HL-60/S4 (cell line): Measurements from ENCODE around the gene ADK.
"Not testable (repeated sequence)": the region's sequence is repeated elsewhere in the genome, so short reads cannot be mapped to it uniquely, and the experiment has no call there.

ENCODE experiments used
- in situ Hi-C: fragments of 300-500 bp; cut with MboI; formaldehyde crosslinking; loops from 2 replicates; pipeline ENCODE4 v1.14.3; 2022; ENCODE audit warnings: low sequenced_read_pairs

The ADK gene

DNA sequence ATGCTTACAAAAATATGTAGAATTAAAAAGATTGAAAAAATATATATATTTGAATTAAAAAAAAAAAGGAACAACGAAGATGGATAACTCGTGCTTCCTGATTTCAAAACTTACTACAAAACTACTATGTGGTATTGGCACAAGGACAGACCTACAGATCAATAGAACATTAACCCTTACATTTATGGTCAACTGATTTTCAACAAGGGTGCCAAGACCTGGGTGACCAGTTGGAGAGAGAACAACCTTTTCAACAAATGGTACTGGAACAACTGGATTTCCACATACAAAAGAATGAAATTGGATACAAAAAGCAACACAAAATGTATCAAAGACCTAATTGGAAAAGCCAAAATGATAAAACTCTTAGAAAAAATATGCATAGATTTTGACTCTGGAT, 10.5 kb upstream of the ADK start:
- in situ Hi-C loops = no loop called here

DNA sequence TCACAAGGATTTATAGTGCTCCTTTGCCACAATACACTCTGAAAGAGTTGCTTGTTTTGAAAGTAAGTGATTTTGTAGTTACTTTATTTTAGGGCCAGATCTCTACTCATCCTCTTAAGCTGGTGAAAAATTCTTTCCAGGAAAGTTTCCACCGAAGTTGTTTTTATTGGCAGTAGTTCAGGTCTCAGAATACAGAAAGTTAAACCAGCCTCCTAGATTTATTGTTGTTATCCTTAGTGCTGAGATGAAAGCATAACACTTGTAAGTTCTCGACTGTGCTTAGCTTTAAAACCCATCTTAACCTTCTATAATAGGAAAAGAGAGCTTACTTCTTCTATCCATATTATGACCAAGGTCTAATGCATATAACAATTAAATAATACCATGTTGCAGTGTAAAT, 5.9 kb upstream of the ADK start:
- in situ Hi-C loops = no loop called here

DNA sequence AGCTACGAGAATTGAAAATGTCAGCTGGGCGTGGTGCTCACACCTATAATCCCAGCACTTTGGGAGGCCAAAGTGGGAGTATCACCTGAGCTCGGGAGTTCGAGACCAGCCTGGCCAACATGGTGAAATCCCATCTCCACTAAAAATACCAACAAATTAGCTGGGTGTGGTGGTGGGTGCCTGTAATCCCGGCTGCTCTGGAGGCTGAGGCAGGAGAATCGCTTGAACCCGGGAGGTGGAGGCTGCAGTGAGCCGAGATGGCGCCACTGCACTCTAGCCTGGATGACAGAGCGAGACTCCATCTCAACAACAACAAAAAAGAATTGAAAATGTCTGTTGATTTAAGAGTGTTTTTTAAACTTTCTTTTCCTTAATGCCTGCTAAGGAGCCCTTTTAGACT, 4.0 kb upstream of the ADK start:
- in situ Hi-C loops = not testable (repeated sequence)

DNA sequence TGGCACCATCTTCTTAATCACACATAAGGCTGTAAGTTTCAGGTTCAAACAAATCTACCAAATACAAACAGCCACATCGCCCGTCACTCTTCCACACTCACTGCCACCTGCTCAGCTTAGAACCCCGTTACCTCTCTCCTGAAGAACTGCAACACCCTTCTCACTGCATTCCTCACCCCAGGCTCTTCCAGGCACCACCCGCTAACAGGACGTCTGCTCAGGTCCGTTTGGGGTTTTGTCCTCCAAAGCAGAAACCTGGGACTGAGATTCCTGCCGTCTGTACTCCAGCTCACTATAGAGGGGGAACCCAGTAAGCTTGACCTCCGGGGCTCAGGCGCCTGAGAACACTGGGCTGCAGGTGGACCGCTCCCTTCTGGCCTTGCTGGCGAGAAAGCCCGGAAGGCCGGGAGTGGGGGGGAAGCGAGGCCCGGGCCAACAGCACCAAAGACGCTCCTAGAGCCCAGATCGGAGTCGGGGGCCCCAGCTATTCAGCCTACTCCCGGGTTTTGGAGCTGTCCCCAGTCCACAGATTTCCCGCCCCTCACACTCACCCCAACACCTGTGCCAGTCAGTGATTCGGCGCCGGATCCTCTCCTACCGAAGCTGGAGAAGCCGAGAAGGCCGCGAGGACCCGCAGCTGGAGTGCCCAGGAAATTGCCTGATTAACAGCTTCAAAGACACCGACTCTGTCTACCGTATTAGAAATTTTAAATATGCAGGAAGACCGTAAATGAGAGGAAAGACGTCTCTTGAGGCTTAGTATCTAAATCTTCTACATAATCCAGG, 624 bp upstream of the ADK start, which contains the start of gene AP3M1:
Gene AP3M1 (minus strand): TSS at position 625 of the 786 bp plus-strand sequence. CDS start 12,449 bp downstream, outside the sequence.
- in situ Hi-C loops = no loop called here

DNA sequence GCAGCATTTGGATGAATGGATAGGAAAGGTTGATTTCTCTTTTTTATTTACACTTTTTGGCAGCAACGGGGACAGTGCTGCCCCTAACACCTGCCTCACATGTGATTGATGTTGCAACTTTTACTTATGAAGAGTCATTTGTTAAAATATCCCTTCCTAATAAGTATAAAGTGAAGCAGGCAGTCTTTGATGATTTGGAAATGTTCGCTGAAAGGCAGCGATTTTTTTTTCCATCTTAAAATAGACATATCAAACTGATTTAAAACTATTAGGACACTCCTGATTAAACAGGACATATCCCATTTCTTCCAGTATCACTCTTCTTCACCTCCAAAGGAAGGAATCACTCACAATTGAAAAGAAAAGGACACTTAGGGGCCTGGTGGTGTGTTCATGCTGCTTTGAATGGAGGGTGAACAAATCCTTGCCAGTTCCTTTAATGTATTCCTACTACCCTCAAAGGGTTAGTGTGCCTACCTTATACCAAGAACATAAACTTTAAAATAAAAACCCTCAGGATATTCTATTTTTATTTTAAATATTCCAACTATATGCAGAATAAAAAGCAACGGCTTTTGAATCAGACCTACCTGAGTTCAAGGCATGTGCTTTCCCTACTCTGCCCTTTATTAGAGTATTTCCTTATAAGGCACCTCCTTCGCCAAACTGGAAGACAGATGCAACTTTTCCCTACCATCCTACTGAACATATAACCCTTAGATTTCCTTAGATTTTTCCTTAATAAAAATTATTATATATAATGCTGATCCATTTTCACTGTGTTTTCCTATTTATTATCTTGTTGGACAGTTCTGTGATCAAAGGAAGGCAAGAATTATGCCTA, 1.1 kb downstream of the ADK start:
- in situ Hi-C loops = no loop called here

DNA sequence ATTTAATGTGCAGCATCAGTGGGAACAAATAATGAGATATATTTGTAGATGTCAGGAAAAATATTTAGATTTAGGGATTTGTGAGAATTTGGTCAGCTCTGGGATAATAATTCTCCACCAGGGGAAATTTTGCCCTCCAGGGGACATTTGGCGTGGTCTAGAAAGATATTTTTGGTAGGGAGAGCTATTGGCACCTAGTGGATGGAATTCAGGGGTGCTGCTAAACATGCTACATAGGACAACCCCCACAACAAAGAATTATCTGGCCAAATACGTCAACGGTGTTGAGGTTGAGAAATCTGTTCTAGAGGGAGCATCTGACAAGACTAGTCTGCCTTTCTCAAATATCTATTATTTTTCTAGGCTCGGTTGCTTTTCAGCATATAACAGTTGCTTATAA, 2.1 kb downstream of the ADK start:
- in situ Hi-C loops = no loop called here

DNA sequence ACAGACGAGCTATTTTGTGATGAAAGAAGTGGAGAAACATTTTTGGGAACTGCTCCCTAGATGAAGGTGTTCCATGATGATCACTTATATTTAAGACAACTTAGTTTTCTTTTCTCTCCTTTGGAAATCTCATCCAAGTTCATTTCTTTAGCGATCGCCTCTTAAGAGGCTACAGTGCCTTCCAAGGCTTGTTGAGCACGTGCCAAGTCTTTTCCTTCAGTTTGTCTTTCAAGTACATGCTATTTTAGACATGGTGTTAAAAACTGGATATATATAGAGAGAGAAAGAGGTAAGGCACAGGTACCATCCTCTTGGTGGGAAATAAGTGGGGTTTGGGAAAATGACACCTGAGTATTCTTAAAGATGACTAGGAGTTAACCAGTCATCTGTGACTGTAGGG, 2.7 kb downstream of the ADK start:
- in situ Hi-C loops = no loop called here

DNA sequence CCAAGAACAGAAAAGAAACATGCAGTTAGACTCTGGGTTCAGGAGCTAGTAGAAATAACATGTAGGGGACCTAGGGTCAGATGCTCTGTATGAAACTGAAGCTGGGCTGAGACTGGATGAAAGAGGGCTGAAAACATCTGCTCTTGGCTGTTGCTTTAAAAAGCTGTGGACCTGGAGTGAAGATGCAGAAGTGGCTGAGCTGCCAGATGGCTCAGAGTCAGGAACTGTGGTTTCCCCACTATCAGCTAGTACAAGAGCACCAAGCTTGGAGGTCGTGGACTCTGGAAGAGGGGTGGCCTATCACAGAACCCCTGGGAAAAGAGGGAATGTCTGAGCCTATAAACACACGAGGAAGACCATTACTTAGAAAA, 5.9 kb downstream of the ADK start:
- in situ Hi-C loops = no loop called here

DNA sequence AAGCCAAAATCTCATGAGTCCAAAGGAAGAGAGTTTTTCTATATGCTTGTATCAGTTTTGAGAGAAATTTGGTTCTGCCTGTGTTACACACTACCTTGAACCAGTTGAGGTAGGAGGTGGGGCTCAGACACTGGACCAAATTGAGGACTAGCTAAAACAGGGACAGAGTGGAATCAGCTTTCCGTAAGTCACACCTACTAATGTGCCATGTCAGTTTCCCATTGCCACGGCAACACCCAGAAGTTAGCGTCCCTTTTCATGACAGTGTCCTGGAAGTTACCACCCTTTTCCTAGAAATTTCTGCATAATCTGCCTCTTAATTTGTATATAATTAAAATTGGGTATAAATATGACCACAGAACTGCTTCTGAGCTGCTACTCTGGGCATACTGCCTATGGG, 9.0 kb downstream of the ADK start:
- in situ Hi-C loops = no loop called here

DNA sequence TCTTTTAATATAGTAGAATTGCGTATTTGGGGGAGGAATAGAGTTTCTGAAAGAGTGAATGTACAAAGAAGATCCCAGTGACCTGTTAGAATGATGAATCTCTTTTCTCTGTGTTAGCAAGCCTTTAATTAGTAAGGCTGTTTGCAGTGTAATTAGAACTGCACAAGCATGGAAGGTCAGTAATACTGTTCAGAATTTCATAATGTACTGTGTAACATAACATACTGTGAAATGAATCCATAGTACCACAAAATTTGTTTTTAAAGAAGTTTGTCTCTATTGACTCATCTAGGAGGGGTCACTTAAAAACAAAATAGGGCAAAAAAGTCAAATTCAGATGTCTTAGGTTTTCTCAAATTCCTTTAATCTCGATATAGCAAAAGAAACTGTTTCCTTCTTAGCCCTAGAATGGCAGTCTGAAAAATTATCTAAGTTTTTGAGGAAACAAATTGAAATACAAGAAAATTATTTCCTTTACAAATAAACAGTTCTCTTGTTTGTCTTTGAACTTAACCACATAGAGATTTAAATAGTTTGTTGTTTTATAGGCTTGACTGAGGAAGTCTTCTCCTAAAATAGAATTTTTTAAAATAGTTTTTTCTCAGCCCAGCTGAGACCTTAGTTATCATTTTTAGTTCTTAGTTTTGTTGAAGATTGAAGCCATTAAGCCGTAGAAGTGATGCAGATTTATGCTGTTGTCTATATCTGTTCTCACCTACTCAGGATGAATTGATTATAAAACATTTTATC, 12.5 kb downstream of the ADK start:
- in situ Hi-C loops = no loop called here

DNA sequence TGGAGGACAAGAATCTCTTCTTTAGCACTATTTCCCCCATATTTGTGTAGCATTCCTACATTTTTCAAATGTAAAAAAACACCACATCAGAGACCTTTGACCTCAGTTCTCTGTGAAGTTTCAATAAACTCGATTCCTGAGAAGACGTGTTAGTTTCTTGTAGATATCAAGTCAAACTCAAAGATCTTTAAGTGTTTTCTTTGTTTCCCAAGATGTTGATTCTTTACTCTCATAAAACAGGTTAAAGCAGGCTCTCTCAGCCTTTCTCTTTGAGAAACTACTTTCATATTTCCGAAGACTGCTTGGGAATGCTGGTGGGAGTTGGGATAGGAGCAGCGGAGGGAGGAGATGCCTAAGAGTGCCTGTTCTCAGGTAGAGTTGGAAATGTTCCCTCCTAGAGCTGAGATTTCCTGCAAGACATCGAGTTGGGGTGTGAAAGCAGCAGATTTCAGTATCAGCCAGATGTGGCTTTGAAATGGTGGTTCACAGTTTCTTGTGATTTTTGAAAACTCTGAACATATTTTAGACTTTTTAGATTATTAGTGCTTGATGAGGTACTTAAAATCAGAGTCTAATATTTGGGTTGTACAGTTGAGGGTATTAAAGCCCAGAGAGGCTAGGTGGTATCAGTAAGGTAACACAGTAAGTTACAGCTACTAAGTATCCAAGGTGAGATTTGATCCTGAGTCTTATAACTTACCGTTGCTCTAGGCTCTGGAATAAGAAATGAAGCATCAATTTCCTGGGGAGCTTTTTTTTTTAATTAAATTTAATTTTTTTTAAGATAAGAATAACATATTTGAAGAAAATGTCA, 13.9 kb downstream of the ADK start:
- in situ Hi-C loops = no loop called here

DNA sequence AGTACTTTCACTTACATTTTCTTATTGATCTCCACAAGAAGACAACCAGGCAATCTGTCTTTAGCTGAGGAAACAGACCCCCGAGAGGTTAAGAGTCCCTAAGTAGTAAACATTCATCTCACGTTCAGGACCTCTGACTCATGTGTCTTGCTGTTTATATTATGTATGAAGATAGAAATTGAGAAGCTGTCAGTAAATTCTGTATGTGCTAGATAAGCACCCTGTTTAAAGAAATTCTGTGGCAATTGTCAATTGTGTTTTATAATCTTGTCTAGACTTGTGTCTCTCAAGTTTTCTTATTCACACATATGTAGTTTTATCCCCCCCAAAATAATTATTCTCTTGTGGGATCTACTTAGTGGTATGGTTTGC, 14.5 kb downstream of the ADK start:
- in situ Hi-C loops = no loop called here

DNA sequence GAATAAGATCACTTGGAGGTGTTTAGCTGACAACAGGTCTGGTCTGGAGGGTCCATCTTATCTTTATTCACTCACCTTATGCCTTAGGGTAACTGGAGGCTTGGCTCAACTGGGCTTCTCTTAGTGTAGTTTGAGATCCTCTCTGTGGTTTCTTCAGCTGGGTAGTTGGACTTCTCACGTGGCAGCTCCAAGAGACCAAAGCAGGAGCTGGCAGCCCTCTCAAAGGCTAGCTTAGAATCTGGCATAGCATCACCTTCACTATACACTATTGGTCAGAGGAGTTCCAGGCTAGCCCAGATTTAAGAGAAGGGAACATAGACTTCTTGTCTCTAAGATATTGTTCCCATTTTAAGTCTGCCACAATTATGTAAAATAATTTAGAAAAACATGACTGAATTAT, 16.4 kb downstream of the ADK start:
- in situ Hi-C loops = no loop called here

DNA sequence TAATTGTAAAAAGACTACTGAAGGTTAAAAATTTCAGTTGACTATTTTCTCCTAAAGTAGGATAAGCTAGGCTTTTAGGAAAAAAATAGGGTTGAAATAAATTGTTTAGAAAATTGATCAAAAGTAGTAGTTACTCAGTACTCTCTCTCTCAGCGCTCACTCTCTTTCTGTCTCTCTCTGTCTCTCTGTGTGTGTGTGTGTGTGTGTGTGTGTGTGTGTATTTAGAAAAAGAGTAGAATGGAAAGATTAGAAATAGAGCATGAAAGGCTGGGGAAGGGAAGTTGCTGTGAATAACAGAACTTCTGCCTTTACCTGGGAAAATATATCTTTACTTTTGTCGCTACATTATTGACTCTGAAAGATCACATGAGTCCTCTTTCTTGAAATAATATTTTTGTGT, 20.6 kb downstream of the ADK start:
- in situ Hi-C loops = no loop called here

DNA sequence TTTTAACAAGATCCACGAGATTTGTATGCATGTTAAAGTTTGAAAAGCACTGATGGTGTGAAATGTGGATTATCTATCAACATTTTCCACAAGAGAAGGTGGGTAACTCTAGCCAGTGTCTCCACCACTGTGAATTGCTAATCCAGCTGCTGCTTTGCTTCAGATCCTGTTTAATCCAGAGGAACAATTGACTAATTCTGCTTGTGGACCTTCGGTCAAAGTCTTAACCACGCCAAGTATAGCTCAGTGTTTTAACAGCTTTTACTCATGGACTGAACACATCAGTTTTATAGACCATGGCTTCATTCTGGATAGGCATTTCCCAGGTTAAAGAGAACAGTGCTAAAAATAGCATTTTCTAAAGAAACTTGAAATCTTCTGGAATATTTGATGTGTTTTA, 23.5 kb downstream of the ADK start:
- in situ Hi-C loops = no loop called here

DNA sequence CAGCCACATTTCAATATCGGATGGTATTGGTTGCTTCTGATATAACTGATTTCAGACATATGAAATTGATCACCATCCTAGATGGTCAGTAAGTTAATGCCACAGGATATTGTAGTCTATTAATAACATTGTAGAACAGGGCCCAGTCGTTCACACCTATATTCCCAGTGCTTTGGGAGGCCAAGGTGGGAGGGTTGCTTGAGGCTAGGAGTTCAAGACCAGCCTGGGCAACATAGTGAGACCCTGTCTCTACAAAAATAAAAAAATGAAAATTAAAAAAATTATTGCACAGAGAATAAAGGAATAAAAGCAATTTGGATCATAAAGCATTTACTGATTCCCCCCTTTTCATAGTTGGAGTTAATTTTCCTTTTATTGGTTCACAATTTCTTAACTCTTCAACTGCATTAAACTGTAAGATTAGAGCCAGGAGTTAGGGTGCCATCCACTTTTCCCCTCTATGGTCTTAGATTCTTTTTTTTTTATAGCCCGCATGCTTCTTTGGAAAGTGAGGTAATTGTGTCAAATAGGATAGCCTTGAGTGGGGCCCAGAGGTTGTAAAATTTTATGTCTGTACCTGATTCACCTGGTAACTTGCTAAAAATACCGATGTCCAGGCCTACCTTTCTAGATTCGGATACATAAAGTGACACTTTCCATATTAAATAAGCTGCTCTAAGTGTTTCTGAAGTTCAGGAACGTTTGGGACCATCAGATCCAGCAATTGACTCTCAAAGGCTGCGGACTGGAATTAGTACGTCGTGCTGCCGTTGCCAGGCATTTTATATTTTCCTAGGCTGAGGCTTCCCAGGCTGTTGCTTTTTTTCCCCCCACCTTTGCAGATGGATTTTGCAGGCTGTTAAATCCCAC, 24.7 kb downstream of the ADK start:
- in situ Hi-C loops = no loop called here

DNA sequence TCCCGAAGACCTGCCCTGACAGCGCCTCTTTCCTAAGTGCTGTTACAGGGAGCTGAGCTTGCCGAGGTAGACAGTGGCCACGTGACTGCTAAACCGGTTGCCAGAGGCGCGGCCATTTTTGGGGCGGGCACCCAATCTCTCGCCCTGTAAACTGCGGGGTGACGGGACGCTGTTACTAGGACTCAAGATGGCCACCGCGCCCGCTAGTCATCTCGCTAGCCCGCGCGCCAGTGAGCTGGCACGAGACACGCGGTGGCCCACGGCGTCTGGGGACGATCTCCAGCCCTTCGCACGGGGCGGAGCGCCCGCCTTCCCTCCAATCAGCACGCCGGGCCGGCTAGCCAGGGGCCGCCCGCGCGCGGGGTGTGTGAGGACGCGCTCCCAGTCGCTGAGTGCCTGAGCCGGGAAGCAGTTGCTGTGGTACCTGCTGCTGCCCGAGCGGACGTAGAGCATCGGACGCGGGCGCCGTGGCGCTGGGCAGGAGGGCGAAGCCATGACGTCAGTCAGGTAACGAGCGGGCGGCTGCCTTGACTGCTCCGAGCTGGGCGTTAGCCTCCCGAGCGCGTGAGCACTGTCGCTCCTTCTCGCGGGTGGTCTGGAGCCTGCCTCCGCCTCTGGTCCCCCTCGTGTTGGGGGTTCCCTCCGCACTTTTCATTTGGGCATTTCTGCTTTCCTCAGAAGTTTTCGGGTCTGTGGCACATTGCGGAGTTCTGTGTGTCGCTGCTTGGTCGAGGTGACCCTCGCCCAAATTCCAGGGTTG, 25.5 kb downstream of the ADK start:
- in situ Hi-C loops = no loop called here

DNA sequence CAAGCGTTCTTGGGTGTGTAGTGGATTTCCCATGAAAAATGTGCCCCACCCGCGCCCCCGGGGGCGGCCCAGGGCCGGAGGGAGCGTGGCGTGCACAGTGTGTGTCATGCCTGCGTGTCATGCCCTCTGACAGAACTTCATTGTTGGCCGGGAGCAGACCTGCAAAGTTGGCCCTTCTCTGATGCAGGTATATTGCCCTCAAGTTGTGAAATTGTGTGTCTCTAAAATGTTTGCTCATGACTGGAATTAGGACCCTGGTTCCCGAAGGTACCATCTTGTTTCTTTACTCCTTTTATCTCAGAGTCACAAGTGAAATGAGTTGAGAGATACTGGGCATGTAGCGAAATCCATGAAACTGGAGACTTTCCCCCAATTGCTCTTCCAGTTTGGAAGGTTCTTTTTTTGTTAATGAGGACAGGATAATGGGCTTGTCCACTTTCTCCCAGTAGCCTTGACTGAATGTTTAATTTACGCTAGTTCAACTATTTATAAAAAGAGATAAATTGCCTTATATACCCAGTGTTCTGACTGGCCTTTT, 26.2 kb downstream of the ADK start:
- in situ Hi-C loops = no loop called here
